Retina (tissue), 1 donor: ENCODE measurements around the gene NFATC2.
"Not testable (repeated sequence)": the region's sequence is repeated elsewhere in the genome, so short reads cannot be mapped to it uniquely, and the experiment has no call there.

Experiments
- DNase-seq: peaks from one replicate; pipeline ENCODE4 v3.0.0-alpha.2; 2016

NFATC2 gene

GRCh38 chr20:51469046-51469445, 73.5 kb downstream of the NFATC2 start:
- DNase-seq = no peak

- no peak for DNase-seq
These were observed 73.9 kb downstream of the NFATC2 start for GRCh38 chr20:51468636-51469035.

- DNase-seq = no peak
These were observed 74.4 kb downstream of the NFATC2 start for GRCh38 chr20:51467956-51468626.

GRCh38 chr20:51463998-51464397, 78.5 kb downstream of the NFATC2 start:
- no peak for DNase-seq

GRCh38 chr20:51463560-51463959, 79.0 kb downstream of the NFATC2 start:
- no peak for DNase-seq

- DNase-seq = no peak
These were observed 79.8 kb downstream of the NFATC2 start for GRCh38 chr20:51462566-51463276.

- not testable (repeated sequence) for DNase-seq
These were observed 80.7 kb downstream of the NFATC2 start for GRCh38 chr20:51461846-51462245.

GRCh38 chr20:51461306-51461705, 81.2 kb downstream of the NFATC2 start:
- DNase-seq = no peak

- DNase-seq = no peak
These were observed 81.8 kb downstream of the NFATC2 start for GRCh38 chr20:51460569-51461265.

GRCh38 chr20:51460163-51460562, 82.4 kb downstream of the NFATC2 start:
- DNase-seq = no peak

GRCh38 chr20:51458751-51459439, 83.6 kb downstream of the NFATC2 start:
- no peak for DNase-seq

GRCh38 chr20:51457533-51457932, 85.0 kb downstream of the NFATC2 start:
- no peak for DNase-seq

- DNase-seq = peak; percentile 32
These were observed 85.7 kb downstream of the NFATC2 start for GRCh38 chr20:51456511-51457509.

GRCh38 chr20:51454250-51454865, 88.2 kb downstream of the NFATC2 start:
- DNase-seq = no peak

GRCh38 chr20:51452734-51453365, 89.7 kb downstream of the NFATC2 start:
- no peak for DNase-seq

- DNase-seq = no peak
These were observed 90.4 kb downstream of the NFATC2 start for GRCh38 chr20:51452091-51452613.

GRCh38 chr20:51451484-51451883, 91.0 kb downstream of the NFATC2 start:
- DNase-seq = no peak

GRCh38 chr20:51450984-51451383, 91.5 kb downstream of the NFATC2 start:
- no peak for DNase-seq

GRCh38 chr20:51450221-51450712, 92.3 kb downstream of the NFATC2 start:
- no peak for DNase-seq

- DNase-seq = no peak
These were observed 92.9 kb downstream of the NFATC2 start for GRCh38 chr20:51449498-51450220.
